ENCODE results near the gene ZBTB16.

GRCh38 chr11:114015117-114015516 is 44.4 kb upstream of the ZBTB16 start:
- TF ChIP-seq EZH2 (IDR thresholded peaks at IDR 0.05) (no peak), EZH2phosphoT487 (IDR thresholded peaks at IDR 0.05) (no peak), CTCF (IDR thresholded peaks at IDR 0.05) (no peak)

Measured in neural progenitor cell (in vitro differentiated cells).